Testis (tissue), 2 donors: ENCODE measurements around the gene KIF27.

ENCODE experiments used
- POLR2A ChIP-seq: fragments of 450-650 bp; IDR thresholded peaks from one replicate; pipeline ENCODE4 v1.6.1; 2017; ENCODE audit warnings: antibody characterized with exemption, mild to moderate bottlenecking, moderate library complexity
- TF ChIP-seq, protein P1 (sequence below), 3 experiments: fragments of 450-650 bp in 2 of 3; fragments of 200-600 bp in 1 of 3; sonication (generic) in 1 of 3; IDR thresholded peaks; one replicate each; pipeline ENCODE4 v1.5.1; 2016 to 2019; ENCODE audit warnings: antibody characterized with exemption in 3 of 3, mild to moderate bottlenecking in 2 of 3, moderate library complexity in 1 of 3

DNA sequence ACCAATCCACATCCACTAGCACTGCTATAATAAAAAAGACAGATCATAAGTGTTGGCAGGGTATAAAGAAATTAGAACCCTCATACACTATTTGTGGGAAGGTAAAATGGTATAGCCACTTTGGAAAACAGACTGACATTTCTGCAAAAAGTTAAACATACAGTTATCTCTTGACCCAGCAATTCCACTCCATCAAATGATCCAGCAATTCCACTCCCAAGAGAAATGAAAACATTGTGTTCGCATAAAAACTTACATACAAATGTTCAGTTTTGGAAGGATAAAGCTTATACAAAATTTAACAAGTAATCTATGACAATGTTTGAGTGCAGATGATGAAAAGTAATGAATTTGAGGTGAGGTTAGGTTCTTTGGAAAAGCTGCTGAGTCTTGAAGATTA, 2.1 kb downstream of the KIF27 start:
- TF ChIP-seq, protein P1, sequence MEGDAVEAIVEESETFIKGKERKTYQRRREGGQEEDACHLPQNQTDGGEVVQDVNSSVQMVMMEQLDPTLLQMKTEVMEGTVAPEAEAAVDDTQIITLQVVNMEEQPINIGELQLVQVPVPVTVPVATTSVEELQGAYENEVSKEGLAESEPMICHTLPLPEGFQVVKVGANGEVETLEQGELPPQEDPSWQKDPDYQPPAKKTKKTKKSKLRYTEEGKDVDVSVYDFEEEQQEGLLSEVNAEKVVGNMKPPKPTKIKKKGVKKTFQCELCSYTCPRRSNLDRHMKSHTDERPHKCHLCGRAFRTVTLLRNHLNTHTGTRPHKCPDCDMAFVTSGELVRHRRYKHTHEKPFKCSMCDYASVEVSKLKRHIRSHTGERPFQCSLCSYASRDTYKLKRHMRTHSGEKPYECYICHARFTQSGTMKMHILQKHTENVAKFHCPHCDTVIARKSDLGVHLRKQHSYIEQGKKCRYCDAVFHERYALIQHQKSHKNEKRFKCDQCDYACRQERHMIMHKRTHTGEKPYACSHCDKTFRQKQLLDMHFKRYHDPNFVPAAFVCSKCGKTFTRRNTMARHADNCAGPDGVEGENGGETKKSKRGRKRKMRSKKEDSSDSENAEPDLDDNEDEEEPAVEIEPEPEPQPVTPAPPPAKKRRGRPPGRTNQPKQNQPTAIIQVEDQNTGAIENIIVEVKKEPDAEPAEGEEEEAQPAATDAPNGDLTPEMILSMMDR (IDR thresholded peaks at IDR 0.05), result no peak
- no peak for TF ChIP-seq POLR2A
